ENCODE results near the gene LIN28A. TPM values are rescaled to one million over a fixed set of nuclear protein-coding genes. Genes with fewer than 3 reads are reported as not detected.

Gene LIN28A
- total RNA-seq, 4 donors from 2014 or later, result not detected

DNA sequence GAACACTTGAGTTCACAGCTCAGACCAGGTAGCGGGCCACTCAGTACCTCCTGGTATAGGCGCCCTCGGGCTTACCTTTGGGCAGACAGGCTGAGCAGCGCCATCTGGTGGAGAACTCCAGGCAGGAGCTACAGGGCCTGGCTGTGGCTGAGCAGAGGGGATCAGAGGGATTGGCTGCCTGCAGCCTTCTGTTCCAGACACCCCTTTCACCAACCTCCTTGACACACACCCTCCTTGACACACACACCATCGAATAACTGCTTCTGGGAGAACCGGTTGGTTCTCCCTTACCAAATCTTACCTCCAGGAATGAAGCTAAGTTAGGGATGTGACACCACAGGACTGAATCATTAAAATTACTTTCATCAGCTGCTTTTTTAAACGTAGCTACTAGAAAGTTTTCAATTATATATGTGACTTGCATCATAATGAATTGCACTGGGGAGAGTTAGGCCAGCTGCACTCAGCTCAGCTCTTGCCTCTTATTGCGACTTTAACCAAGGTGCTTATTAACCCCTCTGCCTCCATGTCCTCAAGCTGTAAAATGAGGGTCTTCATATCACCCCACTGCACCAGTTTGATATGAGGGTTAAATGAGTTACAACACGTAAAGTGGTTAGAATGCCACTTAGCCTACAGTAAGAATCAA, 6.6 kb downstream of the LIN28A start:
- ATAC-seq, result peak; percentile 28
- no peak for TF ChIP-seq POLR2AphosphoS5 (IDR thresholded peaks at IDR 0.05)
- TF ChIP-seq CTCF (IDR thresholded peaks at IDR 0.05), result peak in 3 of 4 experiments; percentile 28 to 76 (median 46)
- H3K27me3 ChIP-seq, result peaks cover 80% of the 10 kb centered on the region
- H3K36me3 ChIP-seq, result no peaks in the 10 kb centered on the region
- no peaks in the 10 kb centered on the region for H3K4me1 ChIP-seq
- H3K27ac ChIP-seq, result no peak overlapping the region
- WGBS, 2 donors (ENCODE audit: low coverage in 1 of 2), result 21 to 31% methylated on average over 7 to 9 of the region's 9 CpGs
- no peak overlapping the region for H3K4me3 ChIP-seq
- no peaks in the 10 kb centered on the region for H3K9me3 ChIP-seq

GRCh38 chr1:26418865-26419349, 8.3 kb downstream of the LIN28A start:
- TF ChIP-seq CTCF (IDR thresholded peaks at IDR 0.05), result no peak
- TF ChIP-seq EP300 (IDR thresholded peaks at IDR 0.05), result no peak
- no peak for TF ChIP-seq POLR2A (IDR thresholded peaks at IDR 0.05)
- no peak for TF ChIP-seq POLR2AphosphoS5 (IDR thresholded peaks at IDR 0.05)
- H3K27me3 ChIP-seq, result peaks cover 78% of the 10 kb centered on the region

DNA sequence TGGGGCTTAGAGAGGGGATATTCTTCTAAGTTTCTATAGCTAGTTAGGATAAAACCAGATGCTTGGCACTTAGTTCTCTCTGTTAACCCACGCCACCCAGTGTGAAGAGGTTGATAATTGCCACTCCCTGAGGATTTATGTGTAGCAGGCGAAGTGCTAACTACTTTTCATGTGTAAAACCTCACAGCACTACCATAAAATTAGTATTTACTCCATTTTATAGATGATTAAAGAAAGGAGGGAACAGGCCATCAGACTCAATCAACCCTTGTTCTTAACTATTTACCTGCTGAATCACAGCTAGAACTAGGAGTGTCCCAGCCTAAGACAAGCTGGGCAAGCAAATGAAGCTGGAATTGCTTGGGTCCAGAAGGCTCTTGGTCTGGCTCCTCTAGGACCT, 8.9 kb downstream of the LIN28A start:
- H3K27me3 ChIP-seq, result peaks cover 78% of the 10 kb centered on the region

More at GRCh38 chr1:26418865-26419349, 8.3 kb downstream of the LIN28A start:
- H3K4me1 ChIP-seq, result no peaks in the 10 kb centered on the region
- no peak for ATAC-seq
- no peaks in the 10 kb centered on the region for H3K36me3 ChIP-seq
- no peak overlapping the region for H3K4me3 ChIP-seq
- no peak overlapping the region for H3K27ac ChIP-seq
- no peaks in the 10 kb centered on the region for H3K9me3 ChIP-seq
- WGBS, 2 donors (ENCODE audit: low coverage in 1 of 2), result 10% methylated on average over 1 of the region's 5 CpGs; no CpG with 5 or more reads in 1 of the 2 donors

DNA sequence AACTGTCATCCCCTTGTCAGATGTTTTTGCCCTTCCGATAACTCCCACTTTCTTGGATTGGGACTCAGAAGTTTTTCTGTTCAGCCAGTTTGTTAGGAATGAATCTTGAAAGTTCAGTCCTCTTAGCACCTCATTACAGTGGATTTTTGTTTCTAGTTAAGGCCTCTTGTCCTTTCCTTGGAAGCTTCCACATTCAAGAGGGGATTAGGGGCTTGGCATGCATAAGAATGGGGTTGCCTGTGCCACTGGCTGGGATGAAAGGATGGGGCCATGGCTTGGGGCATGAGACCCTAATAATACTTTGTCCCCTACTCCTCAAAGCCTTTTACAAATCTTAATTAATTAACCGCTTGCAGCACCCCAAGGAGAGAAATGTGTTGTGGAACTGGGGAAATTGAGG, 19.1 kb downstream of the LIN28A start:
- H3K27me3 ChIP-seq, result peaks cover 12% of the 10 kb centered on the region
- ATAC-seq, result no peak
- TF ChIP-seq CTCF (IDR thresholded peaks at IDR 0.05) (no peak), EP300 (IDR thresholded peaks at IDR 0.05) (no peak), POLR2A (IDR thresholded peaks at IDR 0.05) (no peak), POLR2AphosphoS5 (IDR thresholded peaks at IDR 0.05) (no peak)
- H3K27ac ChIP-seq, result no peak overlapping the region
- 63 to 85% methylated on average over 1 to 2 of the region's 2 CpGs for WGBS, 2 donors (ENCODE audit: low coverage in 1 of 2)
- H3K4me3 ChIP-seq, result no peak overlapping the region
- peaks cover 0 to 30% (median 10%) of the 10 kb centered on the region in 3 donors for H3K4me1 ChIP-seq
- no peaks in the 10 kb centered on the region for H3K9me3 ChIP-seq
- peaks cover 0 to 11% of the 10 kb centered on the region in 2 donors for H3K36me3 ChIP-seq

More for the DNA sequence above, 8.9 kb downstream of the LIN28A start:
- H3K4me1 ChIP-seq, result no peaks in the 10 kb centered on the region
- ATAC-seq, result no peak
- H3K27ac ChIP-seq, result no peak overlapping the region
- H3K36me3 ChIP-seq, result no peaks in the 10 kb centered on the region
- no peak overlapping the region for H3K4me3 ChIP-seq
- no peaks in the 10 kb centered on the region for H3K9me3 ChIP-seq
- WGBS, 2 donors (ENCODE audit: low coverage in 1 of 2), result 69% methylated on average over 2 of the region's 2 CpGs; no CpG with 5 or more reads in 1 of the 2 donors
- TF ChIP-seq CTCF (IDR thresholded peaks at IDR 0.05) (no peak), EP300 (IDR thresholded peaks at IDR 0.05) (no peak), POLR2A (IDR thresholded peaks at IDR 0.05) (no peak), POLR2AphosphoS5 (IDR thresholded peaks at IDR 0.05) (no peak)

All from gastroesophageal sphincter (tissue), 4 donors.